ENCODE measurements around the gene TFF3. TPM values are rescaled to one million over a fixed set of nuclear protein-coding genes. Genes with fewer than 3 reads are reported as not detected.
A peak's percentile ranks its signal among the peaks of the same experiment; 100 is the strongest.

TFF3 gene
- total and polyA plus RNA-seq, 4 donors, result 2.4 to 170 (median 15.7) TPM

DNA sequence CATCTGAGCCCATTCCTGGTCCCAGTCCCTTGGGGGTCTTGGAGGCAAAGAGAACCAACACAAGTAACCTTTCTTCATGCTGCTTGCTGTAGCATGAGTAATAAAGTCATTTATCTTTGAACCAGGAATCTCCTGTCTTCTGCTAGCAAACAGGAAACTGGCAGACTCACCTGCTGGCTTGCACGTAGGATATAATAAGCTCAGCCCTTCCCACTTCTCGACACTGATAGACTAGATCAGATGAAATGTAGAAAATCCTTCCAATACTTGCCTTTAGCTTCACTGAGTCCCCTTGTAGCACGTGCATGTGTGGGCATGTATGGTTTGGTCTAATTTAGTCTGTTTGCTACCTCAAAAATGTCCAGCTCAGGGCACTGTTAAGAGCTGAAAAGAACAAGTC lies 42.1 kb upstream of the TFF3 start:
- intact Hi-C loops (cut with DNase I), result no loop called here
- Histone ChIP-seq H3K27ac (ENCODE audit: low read depth in 1 of 2, low read length in 2 of 2) (no peak overlapping the region), H3K27me3 (ENCODE audit: control insufficient read depth in 1 of 2, insufficient read depth in 2 of 2, low read length in 1 of 2) (no peaks in the 10 kb centered on the region), H3K9me3 (ENCODE audit: control insufficient read depth, low read length) (peaks cover 8% of the 10 kb centered on the region), H3K4me1 (ENCODE audit: control insufficient read depth in 1 of 2, insufficient read depth in 2 of 2, low read length in 2 of 2) (no peaks in the 10 kb centered on the region), H3K36me3 (ENCODE audit: control insufficient read depth in 1 of 2, insufficient read depth in 2 of 2, low read length in 1 of 2) (no peaks in the 10 kb centered on the region), H3K4me3 (ENCODE audit: low read length in 2 of 2) (no peak overlapping the region)
- 62 to 76% methylated on average over 3 of the region's 3 CpGs for WGBS, 2 donors
- ATAC-seq (ENCODE audit: low FRiP score) (no peak), DNase-seq (no peak)

DNA sequence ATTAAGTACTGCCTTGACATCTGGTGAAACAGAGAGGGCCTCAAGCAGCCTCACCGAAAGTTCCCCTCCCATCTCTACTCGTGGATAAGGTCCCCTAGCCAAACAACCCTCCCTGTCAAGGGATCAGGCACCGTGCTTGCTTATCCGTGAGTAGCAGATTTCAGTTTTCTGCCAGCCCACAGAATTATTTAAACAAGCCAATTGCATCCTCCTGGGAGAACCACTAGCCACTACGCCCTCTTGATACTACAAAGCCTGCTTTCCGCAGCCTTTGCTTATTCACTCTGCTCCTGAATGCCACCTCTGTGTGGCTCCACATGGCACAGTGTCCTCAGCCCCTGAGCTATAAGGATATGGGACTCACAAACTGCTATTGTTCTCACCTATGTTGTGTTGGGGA lies 41.4 kb upstream of the TFF3 start:
- no peak for DNase-seq
- no peaks in the 10 kb centered on the region for H3K36me3 ChIP-seq (ENCODE audit: control insufficient read depth in 1 of 2, insufficient read depth in 2 of 2, low read length in 1 of 2)
- H3K9me3 ChIP-seq (ENCODE audit: control insufficient read depth, low read length), result peaks cover 8% of the 10 kb centered on the region
- intact Hi-C loops (cut with DNase I), result no loop called here
- H3K27ac ChIP-seq (ENCODE audit: low read depth in 1 of 2, low read length in 2 of 2), result no peak overlapping the region
- H3K4me3 ChIP-seq (ENCODE audit: low read length in 2 of 2), result no peak overlapping the region
- WGBS, 2 donors, result 33 to 35% methylated on average over 6 of the region's 6 CpGs
- no peaks in the 10 kb centered on the region for H3K27me3 ChIP-seq (ENCODE audit: control insufficient read depth in 1 of 2, insufficient read depth in 2 of 2, low read length in 1 of 2)
- no peaks in the 10 kb centered on the region for H3K4me1 ChIP-seq (ENCODE audit: control insufficient read depth in 1 of 2, insufficient read depth in 2 of 2, low read length in 2 of 2)
- no peak for ATAC-seq (ENCODE audit: low FRiP score)

DNA sequence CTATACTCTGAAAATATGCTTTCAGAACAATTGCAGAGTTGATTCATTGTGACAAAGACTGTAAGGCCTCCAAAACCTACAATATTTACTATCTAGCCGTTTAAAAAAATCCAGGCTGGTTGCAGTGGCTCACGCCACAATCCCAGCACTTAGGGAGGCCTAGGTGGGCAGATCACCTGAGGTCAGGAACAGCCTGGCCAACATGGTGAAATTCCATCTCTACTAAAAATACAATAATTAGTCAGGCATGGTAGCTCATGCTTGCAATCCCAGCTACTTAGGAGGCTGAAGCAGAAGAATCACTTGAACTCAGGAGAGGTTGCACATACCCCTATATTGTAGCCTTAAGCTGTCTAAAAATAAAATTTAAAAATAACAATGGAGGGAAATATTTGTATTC lies 40.8 kb upstream of the TFF3 start:
- Histone ChIP-seq H3K4me3 (ENCODE audit: low read length in 2 of 2) (no peak overlapping the region), H3K36me3 (ENCODE audit: control insufficient read depth in 1 of 2, insufficient read depth in 2 of 2, low read length in 1 of 2) (no peaks in the 10 kb centered on the region), H3K27ac (ENCODE audit: low read depth in 1 of 2, low read length in 2 of 2) (no peak overlapping the region), H3K9me3 (ENCODE audit: control insufficient read depth, low read length) (peaks cover 8% of the 10 kb centered on the region), H3K27me3 (ENCODE audit: control insufficient read depth in 1 of 2, insufficient read depth in 2 of 2, low read length in 1 of 2) (no peaks in the 10 kb centered on the region), H3K4me1 (ENCODE audit: control insufficient read depth in 1 of 2, insufficient read depth in 2 of 2, low read length in 2 of 2) (no peaks in the 10 kb centered on the region)
- intact Hi-C loops (cut with DNase I), result no loop called here
- WGBS, 2 donors, result 84 to 85% methylated on average over 2 of the region's 2 CpGs
- DNase-seq (no peak), ATAC-seq (ENCODE audit: low FRiP score) (no peak)

DNA sequence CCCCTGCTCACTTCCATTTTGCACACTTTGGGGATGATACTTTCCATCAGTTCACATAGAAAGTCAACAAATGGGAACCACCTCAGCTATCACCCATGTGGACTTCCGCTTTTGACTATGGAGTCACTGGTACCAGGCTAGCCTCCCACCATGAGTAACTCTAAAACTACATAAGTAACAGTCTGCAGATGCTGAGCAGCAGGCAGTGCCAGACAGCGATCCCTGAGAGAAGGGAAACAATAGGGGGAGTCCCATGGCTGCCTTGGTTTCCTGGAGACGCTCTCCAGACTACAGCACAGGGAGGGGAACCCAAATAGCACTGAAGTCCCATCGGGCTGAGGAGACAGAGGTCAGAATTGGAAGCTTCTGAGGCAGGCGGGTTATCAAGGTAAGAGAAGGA lies 38.4 kb upstream of the TFF3 start:
- H3K9me3 ChIP-seq (ENCODE audit: control insufficient read depth, low read length), result peaks cover 4% of the 10 kb centered on the region
- no peak for DNase-seq
- no peak overlapping the region for H3K27ac ChIP-seq (ENCODE audit: low read depth in 1 of 2, low read length in 2 of 2)
- intact Hi-C loops (cut with DNase I), result no loop called here
- no peak overlapping the region for H3K4me3 ChIP-seq (ENCODE audit: low read length in 2 of 2)
- H3K27me3 ChIP-seq (ENCODE audit: control insufficient read depth in 1 of 2, insufficient read depth in 2 of 2, low read length in 1 of 2), result no peaks in the 10 kb centered on the region
- H3K4me1 ChIP-seq (ENCODE audit: control insufficient read depth in 1 of 2, insufficient read depth in 2 of 2, low read length in 2 of 2), result no peaks in the 10 kb centered on the region
- WGBS, 2 donors, result 81 to 88% methylated on average over 5 of the region's 5 CpGs
- no peaks in the 10 kb centered on the region for H3K36me3 ChIP-seq (ENCODE audit: control insufficient read depth in 1 of 2, insufficient read depth in 2 of 2, low read length in 1 of 2)
- ATAC-seq (ENCODE audit: low FRiP score), result no peak

DNA sequence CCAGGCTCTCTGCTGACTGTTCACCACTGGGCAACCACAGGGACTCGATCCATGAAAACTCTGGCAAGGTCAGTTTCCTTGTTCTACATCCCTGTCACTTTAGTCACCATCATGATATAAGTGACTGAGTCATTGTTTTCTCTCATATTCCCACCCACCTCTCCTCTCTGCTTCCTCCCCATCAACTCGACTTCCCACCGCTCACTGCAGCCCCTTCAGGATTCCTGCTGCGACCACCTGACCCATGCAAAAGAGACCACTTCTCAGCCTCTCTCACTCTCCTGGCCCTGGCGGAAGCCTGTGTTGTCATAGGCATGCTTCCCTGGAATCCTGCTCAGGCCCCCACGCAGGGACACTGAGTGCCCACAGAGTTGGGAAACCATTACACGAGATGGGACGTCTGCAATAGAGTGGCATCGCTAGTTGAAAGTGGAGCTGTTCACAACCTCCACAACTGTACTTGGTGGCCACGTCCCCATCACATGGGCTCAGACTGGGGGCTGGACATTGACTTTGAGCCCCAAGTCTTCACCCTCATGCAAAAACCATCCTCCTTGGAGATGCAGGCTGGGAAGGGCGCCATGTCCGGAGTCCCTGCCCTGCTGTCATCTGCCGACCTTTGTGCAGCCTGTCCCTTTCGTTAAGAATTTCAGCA lies 37.4 kb upstream of the TFF3 start:
- intact Hi-C loops (cut with DNase I), result no loop called here
- Histone ChIP-seq H3K9me3 (ENCODE audit: control insufficient read depth, low read length) (peaks cover 4% of the 10 kb centered on the region), H3K27me3 (ENCODE audit: control insufficient read depth in 1 of 2, insufficient read depth in 2 of 2, low read length in 1 of 2) (no peaks in the 10 kb centered on the region), H3K4me3 (ENCODE audit: low read length in 2 of 2) (no peak overlapping the region), H3K36me3 (ENCODE audit: control insufficient read depth in 1 of 2, insufficient read depth in 2 of 2, low read length in 1 of 2) (no peaks in the 10 kb centered on the region), H3K27ac (ENCODE audit: low read depth in 1 of 2, low read length in 2 of 2) (no peak overlapping the region), H3K4me1 (ENCODE audit: control insufficient read depth in 1 of 2, insufficient read depth in 2 of 2, low read length in 2 of 2) (no peaks in the 10 kb centered on the region)
- ATAC-seq (ENCODE audit: low FRiP score) (no peak), DNase-seq (peak in 1 of 2 donors; percentile 44)
- 72 to 77% methylated on average over 14 of the region's 14 CpGs for WGBS, 2 donors

DNA sequence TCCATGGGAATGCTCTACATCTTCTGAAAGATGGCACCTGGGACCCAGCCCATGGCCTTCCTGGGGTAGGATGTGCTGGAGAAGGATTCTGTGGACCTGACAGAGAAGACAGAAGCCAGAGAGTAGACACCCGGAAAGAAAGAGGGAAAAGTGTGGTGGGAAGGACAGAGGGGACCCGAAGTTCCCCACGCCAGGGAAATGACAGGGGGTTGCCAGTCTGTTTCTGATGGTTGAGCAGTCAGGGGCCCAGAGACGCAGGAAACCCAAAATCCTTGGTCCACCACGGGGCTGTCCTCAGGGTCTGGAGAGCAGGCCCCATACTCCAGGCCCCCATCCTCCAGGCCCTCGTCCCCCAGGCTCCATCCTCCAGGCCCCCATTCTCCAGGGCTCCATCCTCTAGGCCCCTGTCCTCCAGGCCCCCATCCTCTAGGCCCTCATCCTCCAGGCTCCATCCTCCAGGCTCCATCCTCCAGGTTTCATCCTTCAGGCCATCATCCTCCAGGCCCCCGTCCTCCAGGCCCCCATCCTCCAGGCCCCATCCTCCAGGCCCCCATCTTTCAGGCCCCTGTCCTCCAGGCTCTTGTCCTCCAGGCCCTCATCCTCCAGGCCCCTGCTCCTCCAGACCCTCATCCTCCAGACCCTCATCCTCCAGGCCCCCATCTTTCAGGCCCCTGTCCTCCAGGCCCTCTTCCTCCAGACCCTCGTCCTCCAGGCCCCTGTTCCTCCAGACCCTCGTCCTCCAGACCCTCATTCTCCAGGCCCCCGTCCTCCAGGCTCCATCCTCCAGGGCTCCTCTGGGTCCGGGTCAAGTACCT lies 36.6 kb upstream of the TFF3 start:
- peaks cover 2% of the 10 kb centered on the region for H3K9me3 ChIP-seq (ENCODE audit: control insufficient read depth, low read length)
- DNase-seq, result peak in 1 of 2 donors; percentile 32
- H3K4me1 ChIP-seq (ENCODE audit: control insufficient read depth in 1 of 2, insufficient read depth in 2 of 2, low read length in 2 of 2), result no peaks in the 10 kb centered on the region
- intact Hi-C loops (cut with DNase I), result no loop called here
- ATAC-seq (ENCODE audit: low FRiP score), result no peak
- no peak overlapping the region for H3K4me3 ChIP-seq (ENCODE audit: low read length in 2 of 2)
- no peak overlapping the region for H3K27ac ChIP-seq (ENCODE audit: low read depth in 1 of 2, low read length in 2 of 2)
- 78 to 83% methylated on average over 11 of the region's 11 CpGs for WGBS, 2 donors
- H3K36me3 ChIP-seq (ENCODE audit: control insufficient read depth in 1 of 2, insufficient read depth in 2 of 2, low read length in 1 of 2), result no peaks in the 10 kb centered on the region
- H3K27me3 ChIP-seq (ENCODE audit: control insufficient read depth in 1 of 2, insufficient read depth in 2 of 2, low read length in 1 of 2), result no peaks in the 10 kb centered on the region

DNA sequence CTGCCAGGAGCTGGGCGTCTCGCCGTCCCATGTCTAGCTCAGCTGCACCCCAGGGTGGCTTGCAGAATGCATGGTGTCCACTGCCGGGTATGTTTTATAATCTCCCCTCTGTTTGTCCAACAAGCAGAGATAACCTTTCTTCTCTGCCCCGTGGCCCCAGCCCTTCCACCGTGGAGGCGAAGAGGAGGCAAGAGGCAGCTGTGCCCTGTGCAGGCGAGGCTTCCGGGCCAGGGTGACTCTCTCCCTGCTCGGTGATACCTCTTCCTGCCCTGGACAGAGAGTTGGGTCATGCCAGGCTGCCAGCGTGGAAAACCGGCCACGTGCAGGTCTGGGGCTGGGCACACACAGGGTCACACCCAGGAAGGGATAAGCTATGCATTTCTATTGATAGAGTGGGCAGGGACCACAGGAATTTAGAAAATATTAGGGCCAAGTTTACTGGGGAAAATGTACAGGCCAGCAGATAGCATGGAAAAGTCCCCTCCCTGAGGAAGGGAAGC lies 35.8 kb upstream of the TFF3 start, which contains the start of gene TFF2:
Gene TFF2 (minus strand): TSS at position 68 of the 500 bp plus-strand sequence. CDS start 37 bp downstream, at position 31.
- Histone ChIP-seq H3K4me3 (ENCODE audit: low read length in 2 of 2) (no peak within 1 kb of the TSS), H3K36me3 (ENCODE audit: control insufficient read depth in 1 of 2, insufficient read depth in 2 of 2, low read length in 1 of 2) (no peaks in the 10 kb centered on the region), H3K27me3 (ENCODE audit: control insufficient read depth in 1 of 2, insufficient read depth in 2 of 2, low read length in 1 of 2) (no peaks in the 10 kb centered on the region), H3K4me1 (ENCODE audit: control insufficient read depth in 1 of 2, insufficient read depth in 2 of 2, low read length in 2 of 2) (no peaks in the 10 kb centered on the region), H3K9me3 (ENCODE audit: control insufficient read depth, low read length) (peaks cover 2% of the 10 kb centered on the region), H3K27ac (ENCODE audit: low read depth in 1 of 2, low read length in 2 of 2) (no peak within 1 kb of the TSS)
- 53 to 54% methylated on average over 13 of the region's 13 CpGs for WGBS, 2 donors
- ATAC-seq (ENCODE audit: low FRiP score), result no peak
- intact Hi-C loops (cut with DNase I), result no loop called here
- no peak for DNase-seq

DNA sequence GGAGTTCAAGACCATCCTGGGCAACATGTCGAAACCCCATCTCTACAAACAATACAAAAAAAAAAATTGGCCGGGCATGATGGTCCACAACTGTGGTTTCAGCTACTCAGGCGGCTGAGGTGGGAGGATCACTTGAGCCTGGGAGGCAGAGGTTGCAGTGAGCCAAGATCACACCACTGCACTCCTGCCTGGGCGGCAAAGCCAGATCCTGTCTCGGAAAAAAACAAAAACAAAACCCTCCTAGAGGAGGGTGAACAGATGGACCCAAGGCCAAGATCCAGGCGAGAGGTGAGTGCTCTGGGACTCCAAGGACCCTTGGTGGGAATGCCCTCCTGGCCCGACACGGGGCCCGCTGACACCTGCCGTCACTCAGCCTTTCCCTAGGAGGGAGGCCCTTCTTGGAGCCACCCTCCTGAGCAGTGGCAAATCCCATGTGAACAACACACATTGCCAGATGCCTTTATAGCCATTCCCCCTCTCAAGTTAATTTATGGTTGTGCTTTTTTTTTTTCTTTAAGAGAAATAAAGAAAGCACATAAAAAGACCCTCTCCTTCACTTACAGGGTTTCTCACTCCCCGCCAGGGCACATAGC lies 35.2 kb upstream of the TFF3 start:
- DNase-seq, result no peak
- intact Hi-C loops (cut with DNase I), result no loop called here
- H3K36me3 ChIP-seq (ENCODE audit: control insufficient read depth in 1 of 2, insufficient read depth in 2 of 2, low read length in 1 of 2), result no peaks in the 10 kb centered on the region
- 46 to 61% methylated on average over 9 to 11 of the region's 11 CpGs for WGBS, 2 donors
- peaks cover 2% of the 10 kb centered on the region for H3K9me3 ChIP-seq (ENCODE audit: control insufficient read depth, low read length)
- H3K4me1 ChIP-seq (ENCODE audit: control insufficient read depth in 1 of 2, insufficient read depth in 2 of 2, low read length in 2 of 2), result no peaks in the 10 kb centered on the region
- no peak overlapping the region for H3K4me3 ChIP-seq (ENCODE audit: low read length in 2 of 2)
- no peak for ATAC-seq (ENCODE audit: low FRiP score)
- no peaks in the 10 kb centered on the region for H3K27me3 ChIP-seq (ENCODE audit: control insufficient read depth in 1 of 2, insufficient read depth in 2 of 2, low read length in 1 of 2)
- H3K27ac ChIP-seq (ENCODE audit: low read depth in 1 of 2, low read length in 2 of 2), result no peak overlapping the region

All from aorta (tissue), 5 donors.